ENCODE measurements around the gene NDUFA12.

GRCh38 chr12:94961256-94961824 is 42.2 kb downstream of the NDUFA12 start:
- TF ChIP-seq, protein P1, sequence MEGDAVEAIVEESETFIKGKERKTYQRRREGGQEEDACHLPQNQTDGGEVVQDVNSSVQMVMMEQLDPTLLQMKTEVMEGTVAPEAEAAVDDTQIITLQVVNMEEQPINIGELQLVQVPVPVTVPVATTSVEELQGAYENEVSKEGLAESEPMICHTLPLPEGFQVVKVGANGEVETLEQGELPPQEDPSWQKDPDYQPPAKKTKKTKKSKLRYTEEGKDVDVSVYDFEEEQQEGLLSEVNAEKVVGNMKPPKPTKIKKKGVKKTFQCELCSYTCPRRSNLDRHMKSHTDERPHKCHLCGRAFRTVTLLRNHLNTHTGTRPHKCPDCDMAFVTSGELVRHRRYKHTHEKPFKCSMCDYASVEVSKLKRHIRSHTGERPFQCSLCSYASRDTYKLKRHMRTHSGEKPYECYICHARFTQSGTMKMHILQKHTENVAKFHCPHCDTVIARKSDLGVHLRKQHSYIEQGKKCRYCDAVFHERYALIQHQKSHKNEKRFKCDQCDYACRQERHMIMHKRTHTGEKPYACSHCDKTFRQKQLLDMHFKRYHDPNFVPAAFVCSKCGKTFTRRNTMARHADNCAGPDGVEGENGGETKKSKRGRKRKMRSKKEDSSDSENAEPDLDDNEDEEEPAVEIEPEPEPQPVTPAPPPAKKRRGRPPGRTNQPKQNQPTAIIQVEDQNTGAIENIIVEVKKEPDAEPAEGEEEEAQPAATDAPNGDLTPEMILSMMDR (IDR thresholded peaks at IDR 0.05; ENCODE audit: low read depth, low read length): no peak
- TF ChIP-seq, protein P2, sequence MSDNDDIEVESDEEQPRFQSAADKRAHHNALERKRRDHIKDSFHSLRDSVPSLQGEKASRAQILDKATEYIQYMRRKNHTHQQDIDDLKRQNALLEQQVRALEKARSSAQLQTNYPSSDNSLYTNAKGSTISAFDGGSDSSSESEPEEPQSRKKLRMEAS (IDR thresholded peaks at IDR 0.05; ENCODE audit: low read depth, low read length): no peak
- TF ChIP-seq POLR2A (IDR thresholded peaks at IDR 0.05; ENCODE audit: extremely low read depth, insufficient read length): no peak
